Ascending aorta (tissue), 2 donors: Measurements from ENCODE around the gene PPA1. TPM values are rescaled to one million over a fixed set of nuclear protein-coding genes. Genes with fewer than 3 reads are reported as not detected.
"Not testable (repeated sequence)": the region's sequence is repeated elsewhere in the genome, so short reads cannot be mapped to it uniquely, and the experiment has no call there.

Experiments
- DNase-seq, 2 donors: peaks; one replicate each; pipeline ENCODE4 v3.0.0-alpha.2; 2019; ENCODE audit warnings: low spot score in 2 of 2
- H3K27ac ChIP-seq, 2 donors: fragments of 200-600 bp; sonication (generic); one replicate each; pipeline ENCODE4 v1.5.1; 2016 to 2017; ENCODE audit warnings: mild to moderate bottlenecking in 1 of 2
- H3K27me3 ChIP-seq: fragments of 200-600 bp; sonication (generic); one replicate; pipeline ENCODE4 v1.5.1; 2017
- H3K36me3 ChIP-seq, 2 donors: fragments of 200-600 bp; sonication (generic); one replicate each; pipeline ENCODE4 v1.5.1; 2016
- H3K4me1 ChIP-seq, 2 donors: fragments of 200-600 bp; sonication (generic); one replicate each; pipeline ENCODE4 v1.5.1; 2016 to 2017; ENCODE audit warnings: mild to moderate bottlenecking in 1 of 2
- H3K4me3 ChIP-seq, 2 donors: fragments of 200-600 bp; sonication (generic); one replicate each; pipeline ENCODE4 v1.5.1; 2016 to 2017; ENCODE audit warnings: mild to moderate bottlenecking in 1 of 2
- H3K9me3 ChIP-seq, 2 donors: fragments of 200-600 bp; sonication (generic); one replicate each; pipeline ENCODE4 v1.5.1; 2016
- intact Hi-C: fragments of 100-400 bp; cut with DNase I; formaldehyde crosslinking; loops from one replicate; pipeline ENCODE4 v1.15.1; 2023
- total RNA-seq: library from RNA; depleted of rRNA; stranded (reverse); fragments of >200 nt; gene quantifications from one replicate; pipeline ENCODE4 v1.1.0, GENCODE V29; 2016
- TF ChIP-seq, protein P1 (sequence below), 3 experiments: fragments of 200-600 bp in 2 of 3; fragments of 450-650 bp in 1 of 3; sonication (generic) in 2 of 3; IDR thresholded peaks; one replicate each; pipeline ENCODE4 v1.5.1; 2016 to 2019; ENCODE audit warnings: antibody characterized with exemption in 3 of 3, mild to moderate bottlenecking in 1 of 3, moderate library complexity in 1 of 3

PPA1 gene
- total RNA-seq, 1 donor from 2014 or later = 66.4 TPM

DNA sequence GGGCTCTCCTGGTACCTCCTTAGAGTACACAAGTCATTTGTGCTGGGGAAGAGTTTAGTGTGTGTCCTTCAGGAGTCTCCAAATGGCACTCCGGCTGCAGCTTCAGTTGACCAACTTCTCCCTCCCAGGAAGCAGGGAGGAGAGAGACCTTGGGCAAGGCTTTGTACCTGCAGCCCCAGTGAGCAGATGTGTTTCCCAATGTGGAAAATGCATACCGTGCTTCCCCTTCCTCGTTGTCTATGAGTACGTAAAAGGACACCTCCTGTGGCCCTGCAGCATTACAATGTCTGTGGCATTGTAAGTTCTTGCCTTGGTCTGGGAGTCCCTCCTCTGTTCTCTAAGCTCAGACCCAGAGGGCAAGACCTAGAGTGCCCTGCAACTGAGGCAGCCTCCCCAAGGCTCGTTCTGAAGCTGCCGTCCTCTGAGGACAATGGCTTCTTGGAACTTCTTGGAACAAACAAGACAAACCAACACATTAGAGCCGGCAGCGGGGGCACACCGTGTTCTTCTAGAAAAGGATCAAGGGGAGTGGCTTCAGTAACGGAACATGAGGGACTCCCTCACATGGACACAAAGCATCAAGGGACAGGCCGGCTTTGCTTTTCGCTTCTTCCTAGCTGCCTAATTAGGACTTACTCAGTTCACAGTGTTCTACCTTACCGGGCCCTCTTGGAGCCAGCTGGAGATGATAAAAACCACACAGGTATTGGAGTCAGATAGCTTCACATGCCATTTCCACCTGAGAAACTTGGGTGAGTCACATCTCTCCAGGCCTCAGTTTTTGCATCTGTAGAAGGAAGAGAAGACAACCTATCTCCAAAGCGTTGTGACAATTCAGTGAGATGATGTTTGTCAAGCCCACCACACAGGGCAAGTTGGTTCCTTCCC lies 20.9 kb upstream of the PPA1 start:
- no peak for DNase-seq
- Histone ChIP-seq H3K27me3 (peaks cover 8% of the 10 kb centered on the region), H3K27ac (no peak overlapping the region), H3K4me3 (no peak overlapping the region), H3K9me3 (no peaks in the 10 kb centered on the region), H3K4me1 (no peaks in the 10 kb centered on the region), H3K36me3 (no peaks in the 10 kb centered on the region)
- TF ChIP-seq, protein P1, sequence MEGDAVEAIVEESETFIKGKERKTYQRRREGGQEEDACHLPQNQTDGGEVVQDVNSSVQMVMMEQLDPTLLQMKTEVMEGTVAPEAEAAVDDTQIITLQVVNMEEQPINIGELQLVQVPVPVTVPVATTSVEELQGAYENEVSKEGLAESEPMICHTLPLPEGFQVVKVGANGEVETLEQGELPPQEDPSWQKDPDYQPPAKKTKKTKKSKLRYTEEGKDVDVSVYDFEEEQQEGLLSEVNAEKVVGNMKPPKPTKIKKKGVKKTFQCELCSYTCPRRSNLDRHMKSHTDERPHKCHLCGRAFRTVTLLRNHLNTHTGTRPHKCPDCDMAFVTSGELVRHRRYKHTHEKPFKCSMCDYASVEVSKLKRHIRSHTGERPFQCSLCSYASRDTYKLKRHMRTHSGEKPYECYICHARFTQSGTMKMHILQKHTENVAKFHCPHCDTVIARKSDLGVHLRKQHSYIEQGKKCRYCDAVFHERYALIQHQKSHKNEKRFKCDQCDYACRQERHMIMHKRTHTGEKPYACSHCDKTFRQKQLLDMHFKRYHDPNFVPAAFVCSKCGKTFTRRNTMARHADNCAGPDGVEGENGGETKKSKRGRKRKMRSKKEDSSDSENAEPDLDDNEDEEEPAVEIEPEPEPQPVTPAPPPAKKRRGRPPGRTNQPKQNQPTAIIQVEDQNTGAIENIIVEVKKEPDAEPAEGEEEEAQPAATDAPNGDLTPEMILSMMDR (IDR thresholded peaks at IDR 0.05) = no peak
- intact Hi-C loops = no loop called here

DNA sequence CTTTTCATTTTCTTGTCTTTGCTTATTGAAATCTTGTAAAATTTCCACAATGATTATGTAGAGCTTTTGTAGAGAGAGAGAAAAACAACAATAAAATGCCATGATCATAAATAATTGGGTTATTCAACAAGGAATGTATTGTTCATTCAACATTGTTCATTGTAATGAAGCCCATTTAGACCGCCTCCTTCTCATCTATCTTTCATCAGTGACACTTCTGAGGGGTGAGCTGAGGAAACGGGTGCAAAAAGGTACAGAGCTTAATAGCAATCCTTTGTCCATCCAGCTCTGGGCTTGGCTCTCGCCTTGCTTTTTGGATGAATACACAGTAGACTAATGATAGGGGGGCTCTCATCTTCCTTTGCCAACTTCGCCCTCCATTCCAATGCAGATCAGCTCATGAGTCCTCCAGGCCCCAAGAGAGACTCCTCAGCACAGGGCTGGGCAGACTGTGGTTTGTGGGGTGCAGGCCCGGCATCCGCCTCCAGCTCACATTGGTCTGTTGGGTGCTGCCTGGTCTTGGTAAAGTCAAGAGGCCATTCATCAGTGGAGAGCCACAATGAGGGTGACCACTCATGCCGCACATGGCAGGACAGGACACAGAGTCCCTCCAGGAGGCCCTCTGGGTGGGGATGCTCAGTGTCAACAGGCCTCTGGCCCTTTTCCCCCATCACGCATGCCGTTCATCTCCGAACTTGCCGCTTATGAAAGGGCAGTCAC lies 17.9 kb upstream of the PPA1 start:
- Histone ChIP-seq H3K27ac (no peak overlapping the region), H3K27me3 (peaks cover 8% of the 10 kb centered on the region), H3K4me3 (no peak overlapping the region), H3K36me3 (no peaks in the 10 kb centered on the region), H3K4me1 (no peaks in the 10 kb centered on the region), H3K9me3 (no peaks in the 10 kb centered on the region)
- DNase-seq = no peak
- intact Hi-C loops = no loop called here
- TF ChIP-seq, protein P1 (IDR thresholded peaks at IDR 0.05) = no peak

DNA sequence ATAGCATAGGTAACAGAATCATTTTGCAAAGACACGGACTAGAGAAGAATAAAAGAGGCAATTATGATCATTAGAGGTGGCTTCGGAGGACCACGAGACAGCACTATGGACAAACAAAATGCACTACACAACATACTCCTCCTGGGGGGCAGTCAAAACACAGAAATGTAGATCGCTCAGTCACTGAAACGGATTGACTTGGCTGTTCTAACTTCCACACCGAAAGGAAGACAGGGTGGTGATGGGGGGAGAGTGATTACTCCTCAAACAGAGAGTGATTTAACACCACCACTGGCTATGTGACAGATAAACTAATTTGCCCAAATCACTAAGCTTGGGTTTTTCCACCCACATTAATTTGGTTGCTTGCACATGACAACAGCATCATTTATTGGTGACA lies 14.1 kb upstream of the PPA1 start:
- no peaks in the 10 kb centered on the region for H3K4me1 ChIP-seq
- no peak for DNase-seq
- H3K4me3 ChIP-seq = no peak overlapping the region
- H3K9me3 ChIP-seq = no peaks in the 10 kb centered on the region
- H3K27ac ChIP-seq = no peak overlapping the region
- TF ChIP-seq, protein P1 (IDR thresholded peaks at IDR 0.05) = no peak
- H3K36me3 ChIP-seq = no peaks in the 10 kb centered on the region
- intact Hi-C loops = no loop called here
- no peaks in the 10 kb centered on the region for H3K27me3 ChIP-seq

DNA sequence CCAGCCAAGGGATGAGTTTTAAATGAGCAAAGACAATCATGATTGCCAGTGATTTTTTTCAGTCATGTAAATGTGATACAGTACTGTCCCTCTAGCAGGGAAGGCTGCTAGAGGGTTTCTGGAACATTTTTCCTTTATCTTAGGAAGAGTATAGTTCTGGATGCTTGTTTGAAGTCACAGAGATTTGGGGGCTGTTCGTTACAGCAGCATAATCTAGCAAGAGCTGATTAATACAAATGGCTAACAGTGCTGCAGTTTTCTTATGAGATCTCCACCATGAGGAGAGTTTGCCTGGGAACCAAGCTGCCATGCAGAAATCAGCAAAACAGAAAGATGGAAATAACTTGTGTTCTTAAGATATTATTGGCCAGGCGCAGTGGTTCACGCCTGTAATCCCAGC lies 7.9 kb upstream of the PPA1 start:
- Histone ChIP-seq H3K9me3 (no peaks in the 10 kb centered on the region), H3K27ac (no peak overlapping the region), H3K4me3 (no peak overlapping the region), H3K27me3 (no peaks in the 10 kb centered on the region), H3K36me3 (no peaks in the 10 kb centered on the region), H3K4me1 (no peaks in the 10 kb centered on the region)
- DNase-seq = no peak
- intact Hi-C loops = no loop called here
- TF ChIP-seq, protein P1 (IDR thresholded peaks at IDR 0.05) = no peak

DNA sequence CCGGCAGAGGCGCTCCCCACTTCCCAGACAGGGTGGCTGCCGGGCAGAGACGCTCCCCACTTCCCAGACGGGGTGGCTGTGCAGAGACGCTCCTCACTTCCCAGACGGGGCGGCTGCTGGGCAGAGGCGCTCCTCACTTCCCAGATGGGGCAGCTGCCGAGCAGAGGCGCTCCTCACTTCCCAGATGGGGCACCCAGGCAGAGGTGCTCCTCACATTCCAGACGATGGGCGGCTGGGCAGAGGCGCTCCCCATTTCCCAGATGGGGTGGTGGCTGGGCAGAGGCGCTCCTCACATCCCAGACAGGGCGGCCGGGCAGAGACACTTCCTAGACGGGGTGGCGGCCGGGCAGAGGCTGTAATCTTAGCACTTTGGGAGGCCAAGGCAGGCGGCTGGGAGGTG lies 6.8 kb upstream of the PPA1 start:
- H3K36me3 ChIP-seq, H3K27ac ChIP-seq, H3K27me3 ChIP-seq, H3K4me1 ChIP-seq, intact Hi-C loops, DNase-seq, H3K9me3 ChIP-seq, H3K4me3 ChIP-seq: not testable (repeated sequence)

DNA sequence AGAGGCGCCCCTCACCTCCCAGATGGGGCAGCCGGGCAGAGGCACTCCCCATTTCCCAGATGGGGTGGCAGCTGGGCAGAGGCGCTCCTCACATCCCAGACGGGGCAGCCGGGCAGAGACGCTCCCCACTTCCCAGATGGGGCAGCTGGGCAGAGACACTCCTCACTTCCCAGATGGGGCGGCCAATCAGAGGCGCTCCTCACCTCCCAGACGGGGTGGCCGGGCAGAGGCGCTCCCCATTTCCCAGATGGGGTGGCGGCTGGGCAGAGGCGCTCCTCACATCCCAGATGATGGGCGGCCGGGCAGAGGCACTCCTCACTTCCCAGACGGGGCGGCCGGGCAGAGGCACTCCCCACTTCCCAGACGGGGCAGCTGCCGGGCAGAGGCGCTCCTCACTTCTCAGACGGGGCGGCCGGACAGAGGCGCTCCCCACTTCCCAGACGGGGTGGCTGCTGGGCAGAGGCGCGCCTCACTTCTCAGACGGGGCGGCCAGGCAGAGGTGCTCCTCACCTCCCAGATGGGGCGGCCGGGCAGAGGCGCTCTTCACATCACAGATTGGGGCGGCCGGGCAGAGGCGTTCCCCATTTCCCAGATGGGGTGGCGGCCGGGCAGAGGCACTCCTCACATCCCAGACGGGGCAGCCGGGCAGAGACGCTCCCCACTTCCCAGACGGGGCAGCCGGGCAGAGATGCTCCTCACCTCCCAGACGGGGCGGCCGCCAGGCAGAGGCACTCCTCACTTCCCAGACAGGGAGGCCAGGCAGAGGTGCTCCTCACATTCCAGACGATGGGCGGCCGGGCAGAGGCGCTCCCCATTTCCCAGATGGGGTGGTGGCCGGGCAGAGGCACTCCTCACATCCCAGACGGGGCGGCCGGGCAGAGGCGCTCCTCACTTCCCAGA lies 6.1 kb upstream of the PPA1 start:
- H3K4me1 ChIP-seq, H3K36me3 ChIP-seq, H3K4me3 ChIP-seq, intact Hi-C loops, H3K27me3 ChIP-seq, H3K27ac ChIP-seq, DNase-seq, H3K9me3 ChIP-seq: not testable (repeated sequence)

DNA sequence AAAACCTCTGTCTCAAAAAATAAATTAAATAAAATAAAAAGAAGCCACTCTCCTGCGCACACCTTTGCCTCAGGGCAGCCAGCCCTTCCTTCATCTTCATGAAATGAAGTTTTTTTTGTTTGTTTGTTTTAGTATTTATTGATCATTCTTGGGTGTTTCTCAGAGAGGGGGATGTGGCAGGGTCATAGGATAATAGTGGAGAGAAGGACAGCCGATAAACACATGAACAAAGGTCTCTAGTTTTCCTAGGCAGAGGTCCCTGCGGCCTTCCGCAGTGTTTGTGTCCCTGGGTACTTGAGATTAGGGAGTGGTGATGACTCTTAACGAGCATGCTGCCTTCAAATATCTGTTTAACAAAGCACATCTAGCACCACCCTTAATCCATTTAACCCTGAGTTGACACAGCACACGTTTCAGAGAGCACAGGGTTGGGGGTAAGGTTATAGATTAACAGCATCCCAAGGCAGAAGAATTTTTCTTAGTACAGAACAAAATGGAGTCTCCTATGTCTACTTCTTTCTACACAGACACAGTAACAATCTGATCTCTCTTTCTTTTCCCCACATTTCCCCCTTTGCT lies 4.8 kb upstream of the PPA1 start:
- DNase-seq, H3K9me3 ChIP-seq, H3K36me3 ChIP-seq, intact Hi-C loops, H3K27me3 ChIP-seq, H3K27ac ChIP-seq, H3K4me3 ChIP-seq, H3K4me1 ChIP-seq: not testable (repeated sequence)
